NCI-H345 (cell line): ENCODE results near the gene SIT1.
A peak's percentile ranks its signal among the peaks of the same experiment; 100 is the strongest.
"Not testable (repeated sequence)": the region's sequence is repeated elsewhere in the genome, so short reads cannot be mapped to it uniquely, and the experiment has no call there.

Source experiments
- DNase-seq: peaks from one replicate; lab custom pipeline; 2025; lab: John Stamatoyannopoulos, UW

The SIT1 gene

GRCh38 chr9:35659340-35659739 lies 8.6 kb upstream of the SIT1 start:
- DNase-seq: peak; percentile 15

- DNase-seq: no peak
These were observed 8.2 kb upstream of the SIT1 start for GRCh38 chr9:35658968-35659220.

- peak; percentile 83 for DNase-seq
These were observed 7.6 kb upstream of the SIT1 start, which contains the start of gene CCDC107 for GRCh38 chr9:35658137-35658967. Gene CCDC107, plus strand, starts transcription at chr9:35658292. Its CDS starts 88 bp downstream, at chr9:35658380.

GRCh38 chr9:35657546-35658136 lies 6.9 kb upstream of the SIT1 start, which contains the start of gene RMRP:
Gene RMRP, minus strand, starts transcription at chr9:35658019.
- DNase-seq: peak; percentile 99

GRCh38 chr9:35656831-35657545 lies 6.3 kb upstream of the SIT1 start:
- DNase-seq: no peak

- DNase-seq: no peak
These were observed 5.6 kb upstream of the SIT1 start for GRCh38 chr9:35656348-35656747.

- DNase-seq: no peak
These were observed 2.9 kb upstream of the SIT1 start for GRCh38 chr9:35653611-35654010.

- DNase-seq: no peak
These were observed 2.1 kb upstream of the SIT1 start for GRCh38 chr9:35652829-35653209.

GRCh38 chr9:35651956-35652828 lies 1.5 kb upstream of the SIT1 start:
- DNase-seq: no peak

- no peak for DNase-seq
These were observed 1.0 kb downstream of the SIT1 start for GRCh38 chr9:35649431-35650340.

- peak; percentile 91 for DNase-seq
These were observed 4.0 kb downstream of the SIT1 start for GRCh38 chr9:35646533-35647265.

GRCh38 chr9:35646153-35646532 lies 4.6 kb downstream of the SIT1 start:
- DNase-seq: no peak

- DNase-seq: not testable (repeated sequence)
These were observed 5.0 kb downstream of the SIT1 start for GRCh38 chr9:35645736-35646135.

GRCh38 chr9:35643046-35643445 lies 7.7 kb downstream of the SIT1 start:
- DNase-seq: no peak

- DNase-seq: not testable (repeated sequence)
These were observed 9.3 kb downstream of the SIT1 start for GRCh38 chr9:35641478-35641877.

- not testable (repeated sequence) for DNase-seq
These were observed 10.3 kb downstream of the SIT1 start for GRCh38 chr9:35640431-35640830.

GRCh38 chr9:35639631-35640030 lies 11.1 kb downstream of the SIT1 start:
- no peak for DNase-seq

GRCh38 chr9:35639225-35639624 lies 11.5 kb downstream of the SIT1 start:
- not testable (repeated sequence) for DNase-seq

- not testable (repeated sequence) for DNase-seq
These were observed 12.0 kb downstream of the SIT1 start for GRCh38 chr9:35638751-35639150.

- not testable (repeated sequence) for DNase-seq
These were observed 13.2 kb downstream of the SIT1 start for GRCh38 chr9:35637427-35637955.
